H1 (cell line): ENCODE data around the gene TXNDC16. TPM values are rescaled to one million over a fixed set of nuclear protein-coding genes. Genes with fewer than 3 reads are reported as not detected.
"Not testable (repeated sequence)": the region's sequence is repeated elsewhere in the genome, so short reads cannot be mapped to it uniquely, and the experiment has no call there.

Source experiments
- CTCF ChIA-PET: fragments of 300-600 bp; sonication (Branson Sonifier 250); formaldehyde crosslinking; loops from one replicate; lab custom pipeline; 2021; ENCODE audit not compliant: partially characterized antibody; lab: Charles Lee
- POLR2A ChIA-PET: fragments of 300-600 bp; sonication (Branson Sonifier 250); formaldehyde crosslinking; loops from one replicate; lab custom pipeline; 2021; ENCODE audit warnings: inconsistent platforms; ENCODE audit not compliant: partially characterized antibody; lab: Charles Lee
- DNase-seq, 2 experiments: peaks; one replicate each; pipeline versions ENCODE4 v3.0.0 to v3.0.0-alpha.2; 2010 to 2022; ENCODE audit warnings: low spot score in 2 of 2, low read depth in 1 of 2, mixed read lengths in 1 of 2
- FAIRE-seq: peaks from 2 replicates; lab custom pipeline; 2011; peaks lifted over from hg19 to GRCh38; lab: Jason Lieb, UNC
- H2AFZ ChIP-seq: 2 replicates; pipeline ENCODE4 v1.8.1; 2012; ENCODE audit warnings: low read length, inconsistent platforms
- H2AK5ac ChIP-seq: 2 replicates; pipeline ENCODE4 v1.6.1; 2013; ENCODE audit warnings: low read depth, low read length
- H2BK120ac ChIP-seq: replicated peaks from 2 replicates; pipeline ENCODE3; 2013; ENCODE audit warnings: low read depth, low read length, inconsistent platforms
- H2BK12ac ChIP-seq: 2 replicates; pipeline ENCODE4 v1.6.1; 2013; ENCODE audit warnings: low read depth, low read length
- H2BK15ac ChIP-seq: 2 replicates; pipeline ENCODE4 v1.6.1; 2013; ENCODE audit warnings: low read length
- H2BK20ac ChIP-seq: 2 replicates; pipeline ENCODE4 v1.6.1; 2013; ENCODE audit warnings: low read length
- H2BK5ac ChIP-seq: 2 replicates; pipeline ENCODE4 v1.6.1; 2013; ENCODE audit warnings: low read depth, low read length
- H3K14ac ChIP-seq: 2 replicates; pipeline ENCODE4 v1.6.1; 2013; ENCODE audit warnings: inconsistent platforms; ENCODE audit not compliant: insufficient read length
- H3K18ac ChIP-seq: 2 replicates; pipeline ENCODE4 v1.6.1; 2013; ENCODE audit warnings: low read length; ENCODE audit errors: extremely low read depth
- H3K23ac ChIP-seq: 2 replicates; pipeline ENCODE4 v1.6.1; 2013; ENCODE audit warnings: inconsistent platforms; ENCODE audit not compliant: insufficient read length
- H3K23me2 ChIP-seq: 2 replicates; pipeline ENCODE4 v1.6.1; 2013; ENCODE audit warnings: low read depth, low read length
- H3K27ac ChIP-seq: 2 replicates; pipeline ENCODE4 v1.6.1; 2011; ENCODE audit warnings: low read depth, low read length, inconsistent platforms
- H3K27me3 ChIP-seq, 4 experiments: replicated peaks in 1 of 4; 1 replicate in 1 of 4; 2 replicates in 3 of 4; pipeline versions ENCODE4 v1.6.1 to v1.8.1; 2011 to 2013; ENCODE audit warnings: low read length in 3 of 4, mild to moderate bottlenecking in 3 of 4, inconsistent platforms in 2 of 4, mixed read lengths in 2 of 4, moderate library complexity in 1 of 4; ENCODE audit not compliant: control insufficient read depth in 3 of 4, insufficient read depth in 3 of 4; ENCODE audit errors: extremely low read depth in 1 of 4
- H3K36me3 ChIP-seq, 4 experiments: 2 replicates each; pipeline versions ENCODE4 v1.6.1 to v1.8.1; 2011 to 2013; ENCODE audit warnings: mild to moderate bottlenecking in 4 of 4, low read length in 3 of 4, moderate library complexity in 2 of 4, control low read depth in 1 of 4, inconsistent platforms in 1 of 4; ENCODE audit not compliant: insufficient read depth in 4 of 4, control insufficient read depth in 2 of 4
- H3K4ac ChIP-seq: replicated peaks from 2 replicates; pipeline ENCODE3; 2013; ENCODE audit warnings: low read length, low read depth, mixed read lengths, inconsistent platforms; ENCODE audit not compliant: insufficient read length
- H3K4me1 ChIP-seq, 4 experiments: replicated peaks in 1 of 4; 1 replicate in 1 of 4; 2 replicates in 3 of 4; pipeline versions ENCODE4 v1.6.1 to v1.8.1; 2011 to 2013; ENCODE audit warnings: low read length in 3 of 4, inconsistent platforms in 2 of 4, mixed read lengths in 1 of 4; ENCODE audit not compliant: insufficient read depth in 4 of 4, control insufficient read depth in 3 of 4
- H3K4me2 ChIP-seq, 2 experiments: 2 replicates each; pipeline versions ENCODE4 v1.6.1 to v1.8.1; 2011 to 2013; ENCODE audit warnings: low read depth in 2 of 2, low read length in 2 of 2, control low read depth in 1 of 2, inconsistent platforms in 1 of 2, mild to moderate bottlenecking in 1 of 2; ENCODE audit not compliant: insufficient read depth in 1 of 2
- H3K4me3 ChIP-seq, 4 experiments: fragments of 200-600, 300-600 bp in 1 of 4; sonication (generic), shearing (Covaris generic), sonication (Bioruptor Twin) in 1 of 4; 2 replicates each; pipeline versions ENCODE4 v1.5.1 to v1.8.1; 2011 to 2016; ENCODE audit warnings: low read length in 4 of 4, low read depth in 3 of 4, control low read depth in 2 of 4, inconsistent platforms in 2 of 4, mild to moderate bottlenecking in 2 of 4, mixed read lengths in 1 of 4, moderate library complexity in 1 of 4; ENCODE audit not compliant: insufficient read depth in 2 of 4; ENCODE audit errors: extremely low read depth in 1 of 4
- H3K56ac ChIP-seq: replicated peaks from 2 replicates; pipeline ENCODE3; 2013; ENCODE audit warnings: low read depth, mild to moderate bottlenecking, mixed read lengths, low read length, inconsistent platforms; ENCODE audit not compliant: insufficient read length
- H3K79me1 ChIP-seq: 2 replicates; pipeline ENCODE4 v1.6.1; 2013; ENCODE audit warnings: low read depth, low read length, control low read depth
- H3K79me2 ChIP-seq, 2 experiments: 2 replicates each; pipeline versions ENCODE4 v1.6.1 to v1.8.1; 2012 to 2013; ENCODE audit warnings: low read length in 2 of 2, mild to moderate bottlenecking in 2 of 2, inconsistent platforms in 1 of 2; ENCODE audit not compliant: insufficient read depth in 2 of 2, control insufficient read depth in 1 of 2
- H3K9ac ChIP-seq, 4 experiments: replicated peaks in 1 of 4; 1 replicate in 1 of 4; 2 replicates in 3 of 4; pipeline versions ENCODE4 v1.6.1 to v1.8.1; 2011 to 2013; ENCODE audit warnings: low read depth in 3 of 4, low read length in 3 of 4, control low read depth in 2 of 4, mild to moderate bottlenecking in 2 of 4, moderate library complexity in 2 of 4, inconsistent platforms in 1 of 4; ENCODE audit errors: extremely low read depth in 1 of 4
- H3K9me3 ChIP-seq, 2 experiments: 2 replicates each; pipeline versions ENCODE4 v1.6.1 to v1.8.1; 2012 to 2013; ENCODE audit warnings: mild to moderate bottlenecking in 2 of 2, moderate library complexity in 2 of 2, control low read depth in 1 of 2, inconsistent platforms in 1 of 2, low read depth in 1 of 2, low read length in 1 of 2, mixed read lengths in 1 of 2; ENCODE audit not compliant: insufficient read depth in 2 of 2
- H4K20me1 ChIP-seq, 2 experiments: replicated peaks in 1 of 2; 2 replicates each; pipeline versions ENCODE3 to v1.8.1; 2011 to 2013; ENCODE audit warnings: inconsistent platforms in 2 of 2, low read length in 2 of 2, mild to moderate bottlenecking in 1 of 2; ENCODE audit not compliant: insufficient read depth in 2 of 2, control insufficient read depth in 1 of 2
- H4K5ac ChIP-seq: 2 replicates; pipeline ENCODE4 v1.6.1; 2013; ENCODE audit warnings: low read length, low read depth, mixed read lengths, inconsistent platforms; ENCODE audit not compliant: insufficient read length
- H4K8ac ChIP-seq: 2 replicates; pipeline ENCODE4 v1.8.0; 2013; ENCODE audit warnings: mild to moderate bottlenecking, moderate library complexity, low read length, inconsistent platforms; ENCODE audit not compliant: insufficient read depth; ENCODE audit errors: extremely low read depth
- H4K91ac ChIP-seq: replicated peaks from 2 replicates; pipeline ENCODE3; 2013; ENCODE audit warnings: low read length, mixed read lengths, inconsistent platforms; ENCODE audit not compliant: insufficient read length
- WGBS, 2 experiments: shearing (Covaris generic) in 1 of 2; methylation state at CpG; one replicate each; pipeline versions ENCODE4 v1.1.6 to v1.1.7; 2013 to 2015; ENCODE audit warnings: low lambda C conversion rate in 2 of 2, mixed read lengths in 2 of 2, inconsistent platforms in 1 of 2, low coverage in 1 of 2, missing lambda C conversion rate in 1 of 2; ENCODE audit not compliant: insufficient replicate concordance in 2 of 2, insufficient coverage in 1 of 2, insufficient read length in 1 of 2; ENCODE audit errors: extremely low coverage in 1 of 2, missing lambda C conversion rate in 1 of 2; 5-methylcytosine and 5-hydroxymethylcytosine counted together
- polyA plus RNA-seq, 7 experiments: library from polyadenylated mRNA; depleted of rRNA in 3 of 7; stranded (reverse) in 5 of 7; unstranded in 2 of 7; fragments of >200 nt in 5 of 7; fragments of 200-250 nt in 2 of 7; gene quantifications; 1 replicate in 5 of 7; 2 replicates in 1 of 7; 4 replicates in 1 of 7; pipeline versions ENCODE4 v1.2.1 to v1.2.3, GENCODE V29; 2011 to 2013; ENCODE audit warnings: missing spikeins in 2 of 7, mixed read lengths in 2 of 7
- total RNA-seq: library from RNA; stranded (reverse); fragmentation: NEBNext Ultra II Directional; extraction: Animal tissue kit (Norgen Biotek cat#: 25700); gene quantifications from 2 replicates; pipeline ENCODE4 v1.2.1, GENCODE V29; 2021

The TXNDC16 gene
- total and polyA plus RNA-seq, 2 of the 8 experiments (the other 6 are each of a cell fraction or from before 2014, with no cell fraction given), result 6.7 to 14.3 TPM

DNA sequence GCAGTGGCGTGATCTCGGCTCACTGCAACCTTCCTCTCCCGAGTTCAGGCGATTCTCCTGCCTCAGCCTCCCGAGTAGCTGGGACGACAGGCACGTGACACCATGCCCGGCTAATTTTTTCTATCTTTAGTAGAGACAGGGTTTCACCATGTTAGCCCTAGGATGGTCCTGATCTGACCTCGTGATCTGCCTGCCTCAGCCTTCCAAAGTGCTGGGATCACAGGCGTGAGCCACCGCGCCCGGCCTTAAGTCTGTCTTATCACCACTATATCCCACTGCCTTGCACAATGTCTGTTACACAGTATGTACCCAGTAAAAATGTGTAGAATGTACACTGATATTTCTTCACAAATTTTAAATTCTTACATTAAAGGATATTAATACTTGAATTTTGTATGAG, 80.1 kb downstream of the TXNDC16 start:
- H3K79me1 ChIP-seq, H3K23ac ChIP-seq, H4K5ac ChIP-seq, H2AK5ac ChIP-seq, H4K20me1 ChIP-seq, POLR2A ChIA-PET, FAIRE-seq, H2BK20ac ChIP-seq, H3K23me2 ChIP-seq, H3K4ac ChIP-seq, H3K9ac ChIP-seq, H3K4me2 ChIP-seq, H3K9me3 ChIP-seq, H3K14ac ChIP-seq, H3K56ac ChIP-seq, H2BK12ac ChIP-seq, H3K4me1 ChIP-seq, H3K79me2 ChIP-seq, H2BK5ac ChIP-seq, H4K8ac ChIP-seq, H3K18ac ChIP-seq, H2BK120ac ChIP-seq, H3K27me3 ChIP-seq, H3K27ac ChIP-seq, H2BK15ac ChIP-seq, H3K36me3 ChIP-seq, H2AFZ ChIP-seq, H3K4me3 ChIP-seq, H4K91ac ChIP-seq, DNase-seq: not testable (repeated sequence)
- WGBS, 2 experiments, result 86% methylated on average over 13 of the region's 13 CpGs; no CpG with 5 or more reads in 1 of the 2 experiments
- CTCF ChIA-PET, result interaction anchor here (0.6 to 0.8 kb wide), 2 partner anchors 55 to 422 kb away, joined by 3 to 4 read pairs; no protein-coding TSS in a partner anchor
